Peyer's patch (tissue), 4 donors: Measurements from ENCODE around the gene SH3BGR. TPM values are rescaled to one million over a fixed set of nuclear protein-coding genes. Genes with fewer than 3 reads are reported as not detected.

Experiments used
- DNase-seq, 3 donors: peaks; one replicate each; pipeline ENCODE4 v3.0.0-alpha.2; 2017 to 2019
- H3K27ac ChIP-seq, 4 donors: fragments of 200-600 bp; sonication (generic); one replicate each; pipeline ENCODE4 v1.5.1; 2016 to 2019
- H3K27me3 ChIP-seq, 2 donors: fragments of 200-600 bp; sonication (generic); one replicate each; pipeline ENCODE4 v1.5.1; 2019
- H3K36me3 ChIP-seq, 3 donors: fragments of 200-600 bp; sonication (generic); one replicate each; pipeline ENCODE4 v1.5.1; 2016 to 2019
- H3K4me1 ChIP-seq, 4 donors: fragments of 200-600 bp; sonication (generic); one replicate each; pipeline ENCODE4 v1.5.1; 2016 to 2019
- H3K4me3 ChIP-seq, 4 donors: fragments of 200-600 bp; sonication (generic); 1 replicate in 3 of 4; 2 replicates in 1 of 4; pipeline ENCODE4 v1.5.1; 2016 to 2019; ENCODE audit warnings: mild to moderate bottlenecking in 1 of 4
- H3K9me3 ChIP-seq, 4 donors: fragments of 200-600 bp; sonication (generic); one replicate each; pipeline ENCODE4 v1.5.1; 2016 to 2019; ENCODE audit warnings: mild to moderate bottlenecking in 1 of 4
- CTCF ChIP-seq, 6 experiments: fragments of 450-650 bp in 4 of 6; fragments of 200-600 bp in 2 of 6; sonication (generic) in 1 of 6; IDR thresholded peaks; one replicate each; pipeline ENCODE4 v1.5.1; 2017 to 2019; ENCODE audit warnings: antibody characterized with exemption in 6 of 6, mild to moderate bottlenecking in 3 of 6, moderate library complexity in 1 of 6
- POLR2A ChIP-seq, 2 donors: fragments of 450-650 bp; IDR thresholded peaks; one replicate each; pipeline ENCODE4 v1.5.1; 2017; ENCODE audit warnings: antibody characterized with exemption in 2 of 2, mild to moderate bottlenecking in 2 of 2, moderate library complexity in 2 of 2
- total RNA-seq, 4 donors: library from RNA; depleted of rRNA; stranded (reverse); fragments of >200 nt; gene quantifications; one replicate each; pipeline ENCODE4 v1.1.0, GENCODE V29; 2016

The SH3BGR gene
- total RNA-seq, 4 donors from 2014 or later: 2.6 TPM; not detected in 3

DNA sequence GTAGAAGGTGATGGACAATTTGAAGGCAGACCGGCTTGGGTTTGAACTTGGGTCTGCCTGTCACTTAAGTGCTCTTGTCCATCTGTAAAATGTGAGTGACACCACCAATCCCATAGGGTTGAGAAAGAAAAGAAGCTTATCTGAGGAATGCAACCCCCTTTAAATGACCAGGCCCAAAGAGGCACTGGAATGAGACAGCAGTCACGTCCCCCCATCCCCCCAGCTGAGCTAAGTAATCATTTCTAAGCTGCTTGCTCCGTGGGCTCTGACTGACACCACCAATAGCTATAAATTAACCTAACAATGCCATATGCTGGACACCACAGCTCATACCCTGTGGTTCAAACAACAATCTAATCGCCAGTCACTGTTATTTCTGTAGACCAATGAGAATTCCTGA is 21.3 kb upstream of the SH3BGR start:
- no peak overlapping the region for H3K27ac ChIP-seq
- DNase-seq: no peak
- no peaks in the 10 kb centered on the region for H3K9me3 ChIP-seq

DNA sequence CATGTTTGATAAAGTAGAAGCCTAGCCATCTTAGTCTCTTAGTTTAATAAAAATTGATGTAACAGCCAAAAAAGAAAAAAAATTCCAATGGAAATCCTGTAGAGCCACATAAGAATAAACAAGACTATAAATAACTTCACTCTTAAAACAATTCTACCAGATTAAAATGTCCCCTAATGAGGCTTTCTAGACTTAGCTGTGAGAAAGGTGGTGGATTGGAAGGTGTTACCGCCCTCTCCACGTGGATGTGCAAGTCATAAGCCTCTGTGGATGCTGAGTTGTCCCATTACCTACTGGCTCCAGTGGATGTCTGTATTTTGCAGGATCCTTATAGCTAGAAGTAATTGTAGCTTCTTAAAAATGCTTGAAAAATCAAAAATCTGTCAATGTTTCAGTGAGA is 20.8 kb upstream of the SH3BGR start:
- TF ChIP-seq CTCF (IDR thresholded peaks at IDR 0.05) (no peak), POLR2A (IDR thresholded peaks at IDR 0.05) (no peak)
- no peaks in the 10 kb centered on the region for H3K36me3 ChIP-seq
- H3K4me1 ChIP-seq: no peaks in the 10 kb centered on the region
- no peak overlapping the region for H3K27ac ChIP-seq
- no peaks in the 10 kb centered on the region for H3K9me3 ChIP-seq
- no peaks in the 10 kb centered on the region for H3K27me3 ChIP-seq
- no peak for DNase-seq
- H3K4me3 ChIP-seq: no peak overlapping the region

More for the DNA sequence above, 21.3 kb upstream of the SH3BGR start:
- TF ChIP-seq POLR2A (IDR thresholded peaks at IDR 0.05): no peak
- no peak for TF ChIP-seq CTCF (IDR thresholded peaks at IDR 0.05)
- no peaks in the 10 kb centered on the region for H3K4me1 ChIP-seq
- H3K36me3 ChIP-seq: no peaks in the 10 kb centered on the region
- H3K4me3 ChIP-seq: no peak overlapping the region
- no peaks in the 10 kb centered on the region for H3K27me3 ChIP-seq

DNA sequence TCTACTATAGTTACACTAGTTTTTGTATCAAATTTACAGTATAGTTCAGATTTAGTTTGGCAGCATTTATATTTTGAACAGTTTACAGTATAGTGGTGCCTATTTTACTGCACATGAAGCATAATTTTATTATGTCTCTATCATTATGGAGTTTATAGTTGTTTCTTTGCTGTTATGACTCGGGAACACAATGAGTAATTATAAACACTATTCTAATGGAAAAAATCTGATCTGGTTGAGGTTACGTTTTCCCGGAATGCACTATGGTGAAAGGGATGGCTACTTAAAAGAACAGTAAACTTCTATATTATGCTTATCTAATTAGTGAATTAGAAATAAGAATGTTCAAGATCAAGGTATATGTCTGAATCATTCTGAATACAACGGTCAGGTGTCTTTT is 16.8 kb upstream of the SH3BGR start:
- DNase-seq: no peak
- no peak overlapping the region for H3K4me3 ChIP-seq
- no peaks in the 10 kb centered on the region for H3K36me3 ChIP-seq
- H3K4me1 ChIP-seq: no peaks in the 10 kb centered on the region
- no peak overlapping the region for H3K27ac ChIP-seq
- no peaks in the 10 kb centered on the region for H3K27me3 ChIP-seq
- TF ChIP-seq CTCF (IDR thresholded peaks at IDR 0.05) (no peak), POLR2A (IDR thresholded peaks at IDR 0.05) (no peak)
- H3K9me3 ChIP-seq: no peaks in the 10 kb centered on the region

DNA sequence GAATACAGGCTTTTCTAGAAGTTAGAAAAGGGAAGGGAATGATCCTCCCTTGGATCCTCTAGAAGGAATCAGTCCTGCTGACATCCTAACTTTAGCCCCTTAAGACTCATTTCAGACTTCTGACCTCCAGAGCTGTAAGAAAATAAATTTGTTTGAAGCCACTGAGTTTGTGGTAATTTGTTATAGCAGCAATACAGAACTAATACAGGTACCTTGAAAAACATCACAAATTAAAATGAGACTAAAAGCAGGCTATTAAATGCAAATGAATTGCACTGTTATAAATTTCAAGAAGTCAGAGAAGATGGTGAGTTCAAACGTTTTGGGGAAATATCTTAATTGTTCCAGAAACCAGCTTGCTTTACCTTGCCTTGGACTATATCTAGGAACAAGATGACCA is 12.5 kb upstream of the SH3BGR start:
- Histone ChIP-seq H3K27ac (no peak overlapping the region), H3K36me3 (no peaks in the 10 kb centered on the region), H3K9me3 (no peaks in the 10 kb centered on the region), H3K4me1 (no peaks in the 10 kb centered on the region), H3K4me3 (no peak overlapping the region), H3K27me3 (no peaks in the 10 kb centered on the region)
- DNase-seq: no peak
- TF ChIP-seq CTCF (IDR thresholded peaks at IDR 0.05) (no peak), POLR2A (IDR thresholded peaks at IDR 0.05) (no peak)

DNA sequence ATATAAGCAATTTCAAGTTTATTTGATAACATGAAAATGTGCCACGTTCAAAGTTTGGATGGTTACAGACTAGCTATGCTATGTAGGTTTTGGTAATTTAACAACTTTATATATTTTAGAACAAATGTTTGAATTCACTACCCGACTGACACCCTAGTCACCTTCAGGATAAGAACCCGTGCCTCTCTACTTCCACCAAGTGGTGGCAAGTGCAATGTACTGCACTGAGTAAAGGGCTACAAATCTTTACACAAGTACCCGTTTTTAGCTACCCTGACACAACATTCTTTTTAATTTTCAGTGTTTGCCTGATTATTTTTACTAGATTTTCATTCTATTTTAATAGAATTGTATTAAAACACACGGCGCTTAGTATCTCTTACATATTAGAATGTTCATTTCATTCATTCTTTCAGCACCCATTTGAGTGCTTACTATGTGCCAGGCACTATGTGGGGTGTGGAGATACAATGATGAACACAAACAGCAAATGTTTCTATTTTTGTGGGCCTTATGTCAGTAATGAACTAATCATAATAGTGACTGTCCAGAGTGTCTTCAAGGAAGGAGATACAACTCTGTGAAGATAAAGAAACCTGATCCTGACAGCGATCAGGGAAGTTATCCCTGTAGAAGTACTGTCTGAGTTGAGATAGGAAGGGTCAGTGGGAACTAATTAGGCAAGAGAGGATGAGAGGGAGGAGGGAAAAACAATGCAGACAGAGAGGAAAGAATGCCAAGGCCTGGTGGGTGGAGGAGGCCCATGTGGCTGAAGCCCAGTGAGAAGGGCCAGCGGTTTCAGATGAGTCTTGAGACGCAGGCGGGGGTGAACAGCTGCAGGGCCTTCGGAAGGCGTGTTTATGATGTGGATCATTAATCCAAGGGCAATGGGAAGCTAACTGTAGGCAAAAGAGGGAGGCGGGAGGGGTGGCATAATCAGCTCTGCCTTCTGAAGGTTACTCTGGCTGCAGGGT is 10.0 kb upstream of the SH3BGR start:
- Histone ChIP-seq H3K4me1 (no peaks in the 10 kb centered on the region), H3K27me3 (no peaks in the 10 kb centered on the region), H3K36me3 (no peaks in the 10 kb centered on the region), H3K4me3 (no peak overlapping the region), H3K27ac (no peak overlapping the region), H3K9me3 (no peaks in the 10 kb centered on the region)
- no peak for TF ChIP-seq POLR2A (IDR thresholded peaks at IDR 0.05)
- TF ChIP-seq CTCF (IDR thresholded peaks at IDR 0.05): peak in 5 of 6 experiments; percentile 29 to 68 (median 61)
- DNase-seq: peak in 1 of 3 donors; percentile 73
